GM12878 (cell line): ENCODE results near the gene EEF2. TPM values are rescaled to one million over a fixed set of nuclear protein-coding genes. Genes with fewer than 3 reads are reported as not detected.

Experiments used
- CEBPZ ChIP-seq: fragments of 150-350 bp; IDR thresholded peaks from 2 replicates; pipeline ENCODE4 v1.6.1; 2016; ENCODE audit warnings: low read depth, low read length
- EGR1 ChIP-seq, 2 experiments: IDR thresholded peaks; 1 replicate in 1 of 2; 2 replicates in 1 of 2; pipeline ENCODE4 v1.6.1; 2011 to 2012; ENCODE audit warnings: low read depth in 2 of 2, low read length in 2 of 2, borderline replicate concordance in 1 of 2, mild to moderate bottlenecking in 1 of 2, moderate library complexity in 1 of 2
- ETV6 ChIP-seq, 2 experiments: fragments of 450-650 bp in 1 of 2; IDR thresholded peaks in 1 of 2; conservative IDR thresholded peaks in 1 of 2; 2 replicates each; pipeline ENCODE4 v1.6.1; 2014; ENCODE audit warnings: antibody characterized with exemption in 1 of 2, borderline replicate concordance in 1 of 2, low read depth in 1 of 2, mild to moderate bottlenecking in 1 of 2, moderate library complexity in 1 of 2
- EZH2 ChIP-seq: IDR thresholded peaks from 2 replicates; pipeline ENCODE4 v1.6.1; 2012; ENCODE audit warnings: low read depth, mild to moderate bottlenecking, control low read depth, inconsistent platforms, low read length, borderline replicate concordance; ENCODE audit not compliant: control insufficient read depth
- IRF3 ChIP-seq: fragments of 450-650 bp; IDR thresholded peaks from 2 replicates; pipeline ENCODE4 v1.6.1; 2014; ENCODE audit warnings: mild to moderate bottlenecking
- KDM1A ChIP-seq: fragments of 200-600 bp; sonication (generic); IDR thresholded peaks from 2 replicates; pipeline ENCODE4 v1.6.1; 2016; ENCODE audit warnings: borderline replicate concordance
- MAX ChIP-seq: IDR thresholded peaks from 2 replicates; pipeline ENCODE4 v1.6.1; 2012; ENCODE audit warnings: low read depth, low read length, improper control_type of control experiment
- MTA2 ChIP-seq: fragments of 450-650 bp; IDR thresholded peaks from 2 replicates; pipeline ENCODE4 v1.6.1; 2016; ENCODE audit warnings: low read depth, mild to moderate bottlenecking, moderate library complexity
- NFYB ChIP-seq: IDR thresholded peaks from 2 replicates; pipeline ENCODE4 v1.6.1; 2011; ENCODE audit warnings: low read depth, mild to moderate bottlenecking, low read length, improper control_type of control experiment, moderate library complexity; ENCODE audit not compliant: insufficient read depth
- PBX3 ChIP-seq: IDR thresholded peaks from 2 replicates; pipeline ENCODE4 v1.6.1; 2011; ENCODE audit warnings: mild to moderate bottlenecking, low read depth, low read length, moderate library complexity; ENCODE audit not compliant: insufficient replicate concordance
- POLR2AphosphoS5 ChIP-seq: IDR thresholded peaks from 2 replicates; pipeline ENCODE4 v1.6.1; 2011; ENCODE audit warnings: mild to moderate bottlenecking, low read length, inconsistent platforms
- RB1 ChIP-seq: fragments of 450-650 bp; formaldehyde crosslinking; IDR thresholded peaks from 2 replicates; pipeline ENCODE4 v1.6.1; 2017; ENCODE audit warnings: mild to moderate bottlenecking, borderline replicate concordance
- SMAD5 ChIP-seq: IDR thresholded peaks from 2 replicates; pipeline ENCODE4 v1.6.1; 2016; ENCODE audit warnings: antibody characterized with exemption, low read depth
- STAT3 ChIP-seq: IDR thresholded peaks from 2 replicates; pipeline ENCODE4 v1.6.1; 2011; ENCODE audit warnings: low read depth, low read length, improper control_type of control experiment
- TCF7 ChIP-seq: IDR thresholded peaks from 2 replicates; pipeline ENCODE4 v1.6.1; 2014; ENCODE audit warnings: antibody characterized with exemption, borderline replicate concordance
- ZBTB11 ChIP-seq: fragments of 450-650 bp; formaldehyde crosslinking; IDR thresholded peaks from 2 replicates; pipeline ENCODE4 v1.5.0; 2022; ENCODE audit warnings: mild to moderate bottlenecking, missing genetic modification characterization
- ZNF217 ChIP-seq: fragments of 450-650 bp; IDR thresholded peaks from 2 replicates; pipeline ENCODE4 v1.6.1; 2017; ENCODE audit warnings: antibody characterized with exemption, mild to moderate bottlenecking
- polyA plus RNA-seq, 11 experiments: library from polyadenylated mRNA; depleted of rRNA in 4 of 11; unstranded in 6 of 11; stranded (reverse) in 5 of 11; fragments of >200 nt; fragmentation: Nextera tagmentation in 4 of 11; fragmentation: Illumina TruSeq in 1 of 11; extraction: Ambion mirVana in 4 of 11; extraction: Trizol in 1 of 11; gene quantifications; 1 replicate in 1 of 11; 2 replicates in 10 of 11; pipeline versions ENCODE4 v1.2.1 to v1.2.3, GENCODE V29; 2011 to 2016; ENCODE audit warnings: inconsistent platforms in 2 of 11, missing spikeins in 2 of 11, low read depth in 1 of 11
- total RNA-seq, 4 experiments: library from RNA; depleted of rRNA in 3 of 4; stranded (reverse); fragments of >200 nt in 3 of 4; fragmentation: Illumina TruSeq in 1 of 4; extraction: Trizol in 1 of 4; gene quantifications; 2 replicates each; pipeline versions ENCODE4 v1.2.1 to v1.2.3, GENCODE V29; 2013 to 2021

The EEF2 gene
- total and polyA plus RNA-seq, 10 of the 15 experiments (the other 5 are each of a cell fraction or from before 2014, with no cell fraction given), result 280 to 3,491 (median 1,305) TPM

- TF ChIP-seq ZBTB11 (CRISPR knock-in tag) (no peak), TCF7 (no peak), IRF3 (no peak), SMAD5 (no peak), CEBPZ (no peak), MTA2 (no peak), EZH2 (no peak), RB1 (no peak), MAX (peak; percentile 58; the same call in 1 of the 2 replicates), ZNF217 (no peak), EGR1 (IDR thresholded peaks at IDR 0.05; ENCODE audit: borderline replicate concordance in 1 of 2, low read depth in 2 of 2, low read length in 2 of 2) (no peak; a peak in 1 of 3 replicates), POLR2AphosphoS5 (peak; percentile 15; the same call in 1 of the 2 replicates), ETV6 (conservative IDR thresholded peaks at IDR 0.05 in 1 of 2, IDR thresholded peaks at IDR 0.05 in 1 of 2; ENCODE audit: borderline replicate concordance in 1 of 2, low read depth in 1 of 2) (no peak), PBX3 (peak; percentile 56), NFYB (no peak), KDM1A (no peak), STAT3 (no peak)
These were observed 1.2 kb downstream of the EEF2 start (continued) for GRCh38 chr19:3983936-3984583.
